ENCODE measurements around the gene BMP10.
"Not testable (repeated sequence)": the region's sequence is repeated elsewhere in the genome, so short reads cannot be mapped to it uniquely, and the experiment has no call there.

Gene BMP10

GRCh38 chr2:68871159-68871764, at the start of gene BMP10:
BMP10 (minus strand) TSS chr2:68871397; CDS start chr2:68871358, 39 bp downstream.
- DNase-seq, result no peak

GRCh38 chr2:68920481-68921170, 49.4 kb upstream of the BMP10 start:
- no peak for DNase-seq

- DNase-seq, result no peak
Measured at GRCh38 chr2:68918497-68918896, 47.3 kb upstream of the BMP10 start.

GRCh38 chr2:68917034-68917718, 46.0 kb upstream of the BMP10 start:
- DNase-seq, result no peak

- no peak for DNase-seq
Measured at GRCh38 chr2:68916226-68916625, 45.0 kb upstream of the BMP10 start.

GRCh38 chr2:68915393-68915792, 44.2 kb upstream of the BMP10 start:
- DNase-seq, result no peak

- no peak for DNase-seq
Measured at GRCh38 chr2:68913359-68913758, 42.2 kb upstream of the BMP10 start.

- DNase-seq, result no peak
Measured at GRCh38 chr2:68912732-68913131, 41.5 kb upstream of the BMP10 start.

- DNase-seq, result no peak
Measured at GRCh38 chr2:68912111-68912510, 40.9 kb upstream of the BMP10 start.

GRCh38 chr2:68911709-68912108, 40.5 kb upstream of the BMP10 start:
- DNase-seq, result no peak

- no peak for DNase-seq
Measured at GRCh38 chr2:68911246-68911645, 40.0 kb upstream of the BMP10 start.

- DNase-seq, result peak; percentile 56
Measured at GRCh38 chr2:68909793-68910674, 38.8 kb upstream of the BMP10 start.

- DNase-seq, result peak; percentile 83
Measured at GRCh38 chr2:68908392-68908970, 37.3 kb upstream of the BMP10 start.

GRCh38 chr2:68907920-68908253, 36.7 kb upstream of the BMP10 start:
- no peak for DNase-seq

- DNase-seq, result no peak
Measured at GRCh38 chr2:68907232-68907919, 36.2 kb upstream of the BMP10 start.

GRCh38 chr2:68906716-68907115, 35.5 kb upstream of the BMP10 start:
- no peak for DNase-seq

- DNase-seq, result no peak
Measured at GRCh38 chr2:68905116-68905515, 33.9 kb upstream of the BMP10 start.

- no peak for DNase-seq
Measured at GRCh38 chr2:68901561-68901960, 30.4 kb upstream of the BMP10 start.

GRCh38 chr2:68901199-68901514, 30.0 kb upstream of the BMP10 start:
- DNase-seq, result no peak

- DNase-seq, result no peak
Measured at GRCh38 chr2:68900496-68901198, 29.4 kb upstream of the BMP10 start.

GRCh38 chr2:68895981-68896380, 24.8 kb upstream of the BMP10 start:
- DNase-seq, result not testable (repeated sequence)

- no peak for DNase-seq
Measured at GRCh38 chr2:68889500-68889899, 18.3 kb upstream of the BMP10 start.

All from NCI-H2171 (cell line).